Hepatocyte (in vitro differentiated cells): Measurements from ENCODE around the gene TSPAN15. TPM values are rescaled to one million over a fixed set of nuclear protein-coding genes. Genes with fewer than 3 reads are reported as not detected.

Experiments
- DNase-seq: peaks from one replicate; pipeline ENCODE4 v3.0.0-alpha.2; 2016; ENCODE audit warnings: low spot score
- H2AFZ ChIP-seq: fragments of 200-600 bp; sonication (generic); 2 replicates; pipeline ENCODE4 v1.6.0; 2016; ENCODE audit warnings: antibody characterized with exemption, mild to moderate bottlenecking
- H3K27ac ChIP-seq: fragments of 200-600 bp; sonication (generic); 2 replicates; pipeline ENCODE4 v1.5.1; 2016; ENCODE audit warnings: mild to moderate bottlenecking
- H3K27me3 ChIP-seq: fragments of 200-600 bp; sonication (generic); 2 replicates; pipeline ENCODE4 v1.6.1; 2016
- H3K36me3 ChIP-seq: fragments of 200-600 bp; sonication (generic); replicated peaks from 2 replicates; pipeline ENCODE4 v1.5.1; 2016; ENCODE audit warnings: low read depth; ENCODE audit not compliant: insufficient read depth
- H3K4me1 ChIP-seq: fragments of 200-600 bp; sonication (generic); 2 replicates; pipeline ENCODE4 v1.5.1; 2016; ENCODE audit warnings: mild to moderate bottlenecking, moderate library complexity; ENCODE audit not compliant: insufficient read depth
- H3K4me2 ChIP-seq: fragments of 200-600 bp; sonication (generic); 2 replicates; pipeline ENCODE4 v1.6.0; 2016
- H3K4me3 ChIP-seq: fragments of 200-600 bp; sonication (generic); 2 replicates; pipeline ENCODE4 v1.5.1; 2016; ENCODE audit warnings: mild to moderate bottlenecking
- H3K79me2 ChIP-seq: fragments of 200-600 bp; sonication (generic); 2 replicates; pipeline ENCODE4 v1.6.0; 2017; ENCODE audit warnings: mild to moderate bottlenecking
- H3K9me2 ChIP-seq: fragments of 200-600 bp; sonication (generic); replicated peaks from 2 replicates; pipeline ENCODE4 v1.6.0; 2017; ENCODE audit warnings: mild to moderate bottlenecking; ENCODE audit not compliant: insufficient read depth
- H3K9me3 ChIP-seq: fragments of 200-600 bp; sonication (generic); 2 replicates; pipeline ENCODE4 v1.5.1; 2016; ENCODE audit warnings: low read depth, mild to moderate bottlenecking
- H4K20me1 ChIP-seq: fragments of 200-600 bp; sonication (generic); 2 replicates; pipeline ENCODE4 v1.6.0; 2016; ENCODE audit warnings: mild to moderate bottlenecking; ENCODE audit not compliant: insufficient read depth, poor library complexity, severe bottlenecking
- CTCF ChIP-seq: fragments of 200-600 bp; sonication (generic); IDR thresholded peaks from 2 replicates; pipeline ENCODE4 v1.5.1; 2016; ENCODE audit warnings: antibody characterized with exemption, mild to moderate bottlenecking; ENCODE audit not compliant: poor library complexity
- EZH2 ChIP-seq: fragments of 200-600 bp; sonication (generic); IDR thresholded peaks from 2 replicates; pipeline ENCODE4 v1.6.1; 2016; ENCODE audit warnings: antibody characterized with exemption, mild to moderate bottlenecking, borderline replicate concordance
- EZH2phosphoT487 ChIP-seq: fragments of 200-600 bp; sonication (generic); IDR thresholded peaks from one replicate; pipeline ENCODE4 v1.6.1; 2018; ENCODE audit warnings: antibody characterized with exemption, mild to moderate bottlenecking, low read depth, moderate library complexity; ENCODE audit not compliant: unreplicated experiment, severe bottlenecking
- WGBS: methylation state at CpG from one replicate; pipeline ENCODE4 v1.1.6; 2016; ENCODE audit warnings: low lambda C conversion rate; ENCODE audit errors: missing lambda C conversion rate; 5-methylcytosine and 5-hydroxymethylcytosine counted together
- polyA plus RNA-seq: library from polyadenylated mRNA; unstranded; fragments of >200 nt; fragmentation: Nextera tagmentation; extraction: Ambion mirVana; gene quantifications from 2 replicates; pipeline ENCODE4 v1.2.1, GENCODE V29; 2016
- total RNA-seq: library from RNA; depleted of rRNA; stranded (reverse); fragments of >200 nt; gene quantifications from 2 replicates; pipeline ENCODE4 v1.2.3, GENCODE V29; 2014

The TSPAN15 gene
- total and polyA plus RNA-seq, 2 experiments from 2014 or later = 29.0 to 66.4 TPM

GRCh38 chr10:69501657-69502056 lies 50.4 kb downstream of the TSPAN15 start:
- DNase-seq = no peak
- Histone ChIP-seq H3K79me2 (no peaks in the 10 kb centered on the region), H4K20me1 (no peaks in the 10 kb centered on the region), H3K27ac (no peak overlapping the region), H3K27me3 (no peaks in the 10 kb centered on the region), H3K9me3 (no peaks in the 10 kb centered on the region), H3K4me2 (no peak overlapping the region), H3K36me3 (no peaks in the 10 kb centered on the region), H2AFZ (no peak overlapping the region), H3K4me3 (no peak overlapping the region), H3K4me1 (no peaks in the 10 kb centered on the region), H3K9me2 (no peaks in the 10 kb centered on the region)
- WGBS = 95% methylated on average over 6 of the region's 6 CpGs
- TF ChIP-seq CTCF (no peak), EZH2 (no peak), EZH2phosphoT487 (no peak)

- Histone ChIP-seq H3K27me3 (no peaks in the 10 kb centered on the region), H3K9me2 (no peaks in the 10 kb centered on the region), H3K36me3 (no peaks in the 10 kb centered on the region), H3K9me3 (no peaks in the 10 kb centered on the region), H3K27ac (no peak overlapping the region), H3K4me1 (no peaks in the 10 kb centered on the region), H4K20me1 (no peaks in the 10 kb centered on the region), H3K4me3 (no peak overlapping the region), H3K4me2 (no peak overlapping the region), H3K79me2 (no peaks in the 10 kb centered on the region), H2AFZ (no peak overlapping the region)
- WGBS = 99% methylated on average over 4 of the region's 4 CpGs
- TF ChIP-seq EZH2phosphoT487 (no peak), EZH2 (no peak), CTCF (no peak)
- DNase-seq = no peak
These were observed 51.3 kb downstream of the TSPAN15 start for GRCh38 chr10:69502589-69502988.

- H3K9me3 ChIP-seq = no peaks in the 10 kb centered on the region
These were observed 52.0 kb downstream of the TSPAN15 start for GRCh38 chr10:69503001-69503895.

GRCh38 chr10:69503896-69504265 lies 52.6 kb downstream of the TSPAN15 start:
- Histone ChIP-seq H3K4me3 (no peak overlapping the region), H3K27me3 (no peaks in the 10 kb centered on the region), H3K27ac (no peak overlapping the region), H2AFZ (no peak overlapping the region), H3K36me3 (no peaks in the 10 kb centered on the region), H3K79me2 (no peaks in the 10 kb centered on the region), H3K4me2 (no peak overlapping the region), H3K9me2 (no peaks in the 10 kb centered on the region), H3K9me3 (no peaks in the 10 kb centered on the region), H4K20me1 (no peaks in the 10 kb centered on the region), H3K4me1 (no peaks in the 10 kb centered on the region)
- no peak for TF ChIP-seq EZH2phosphoT487
- TF ChIP-seq EZH2 = no peak
- TF ChIP-seq CTCF = no peak
- DNase-seq = no peak
- 92% methylated on average over 11 of the region's 11 CpGs for WGBS

More at GRCh38 chr10:69503001-69503895, 52.0 kb downstream of the TSPAN15 start:
- Histone ChIP-seq H3K4me2 (no peak overlapping the region), H2AFZ (no peak overlapping the region), H3K36me3 (no peaks in the 10 kb centered on the region), H3K9me2 (no peaks in the 10 kb centered on the region), H3K4me3 (no peak overlapping the region), H3K27me3 (no peaks in the 10 kb centered on the region), H3K27ac (no peak overlapping the region), H3K79me2 (no peaks in the 10 kb centered on the region), H4K20me1 (no peaks in the 10 kb centered on the region), H3K4me1 (no peaks in the 10 kb centered on the region)
- no peak for DNase-seq
- WGBS = 91% methylated on average over 17 of the region's 18 CpGs
- no peak for TF ChIP-seq EZH2
